A673 (cell line): ENCODE data around the gene KCNJ5. TPM values are rescaled to one million over a fixed set of nuclear protein-coding genes. Genes with fewer than 3 reads are reported as not detected.

Experiments used
- BruUV-seq: library from RNA; stranded (reverse); fragments of 400-500 nt; replicated peaks from 2 replicates; lab custom pipeline; 2021; lab: Mats Ljungman, UMichigan
- CTCF ChIA-PET: fragments of 300-600 bp; sonication (Branson Sonifier 250); formaldehyde crosslinking; loops from one replicate; lab custom pipeline; 2022; ENCODE audit warnings: antibody characterized with exemption; lab: Charles Lee
- POLR2A ChIA-PET: fragments of 300-600 bp; sonication (Branson Sonifier 250); formaldehyde crosslinking; loops from one replicate; lab custom pipeline; 2022; ENCODE audit warnings: antibody characterized with exemption; ENCODE audit not compliant: low non-redundant PET; lab: Charles Lee
- DNase-seq: peaks from one replicate; pipeline ENCODE4 v3.0.0-alpha.2; 2015; ENCODE audit warnings: low spot score
- H3K27ac ChIP-seq: fragments of 200-600 bp; sonication (generic); 2 replicates; pipeline ENCODE4 v1.5.1; 2016; ENCODE audit warnings: mixed run types, low read depth, mild to moderate bottlenecking, mixed read lengths, antibody characterized with exemption, low read length; ENCODE audit not compliant: poor library complexity, severe bottlenecking
- H3K27me3 ChIP-seq: fragments of 200-600 bp; sonication (generic); replicated peaks from 2 replicates; pipeline ENCODE4 v1.6.1; 2017; ENCODE audit warnings: mixed run types, low read depth, mild to moderate bottlenecking, mixed read lengths, antibody characterized with exemption, low read length; ENCODE audit not compliant: insufficient read depth, poor library complexity
- H3K36me3 ChIP-seq: fragments of 200-600 bp; sonication (generic); 2 replicates; pipeline ENCODE4 v1.6.1; 2016; ENCODE audit warnings: mixed run types, mild to moderate bottlenecking, mixed read lengths, antibody characterized with exemption, low read length; ENCODE audit not compliant: insufficient read depth, poor library complexity, severe bottlenecking
- H3K4me1 ChIP-seq: fragments of 200-600 bp; sonication (generic); 2 replicates; pipeline ENCODE4 v1.6.1; 2017; ENCODE audit warnings: mixed run types, mild to moderate bottlenecking, mixed read lengths, antibody characterized with exemption, low read length; ENCODE audit not compliant: insufficient read depth, poor library complexity, severe bottlenecking
- H3K4me3 ChIP-seq: fragments of 200-600 bp; sonication (generic); 2 replicates; pipeline ENCODE4 v1.5.1; 2016; ENCODE audit warnings: low read depth, mixed run types, mild to moderate bottlenecking, mixed read lengths, low read length; ENCODE audit not compliant: poor library complexity, severe bottlenecking
- H3K9me3 ChIP-seq: fragments of 200-600 bp; sonication (generic); 2 replicates; pipeline ENCODE4 v1.6.1; 2016; ENCODE audit warnings: mixed run types, low read depth, mild to moderate bottlenecking, mixed read lengths, antibody characterized with exemption, low read length; ENCODE audit not compliant: poor library complexity, severe bottlenecking
- EZH2 ChIP-seq: fragments of 200-600 bp; sonication (generic); IDR thresholded peaks from 2 replicates; pipeline ENCODE4 v1.6.1; 2017; ENCODE audit warnings: borderline replicate concordance, low read depth, mild to moderate bottlenecking, mixed read lengths, antibody characterized with exemption, low read length; ENCODE audit not compliant: poor library complexity, severe bottlenecking
- intact Hi-C: fragments of 100-400 bp; cut with micrococcal nuclease; formaldehyde crosslinking; loops from one replicate; pipeline ENCODE4 v1.10.0; 2022; ENCODE audit not compliant: unreplicated experiment
- total RNA-seq: library from RNA; stranded (reverse); gene quantifications from 2 replicates; pipeline ENCODE4 v1.2.3, GENCODE V29; 2021
- TF ChIP-seq, protein P1 (sequence below): fragments of 300-800, 200-600 bp; sonication (generic); conservative IDR thresholded peaks from 2 replicates; pipeline ENCODE4 v1.5.1; 2017; ENCODE audit warnings: low read depth, mild to moderate bottlenecking, antibody characterized with exemption, low read length, moderate library complexity, mixed read lengths

KCNJ5 gene
- total RNA-seq, 1 experiment from 2014 or later: not detected

- ChIA-PET CTCF (no interaction called here), POLR2A (no interaction called here)
- intact Hi-C loops: no loop called here
- no peaks in the 10 kb centered on the region for H3K9me3 ChIP-seq
- no peaks in the 10 kb centered on the region for H3K27me3 ChIP-seq
- no TSS peak for BruUV-seq
- no peak overlapping the region for H3K4me3 ChIP-seq
- H3K36me3 ChIP-seq: no peaks in the 10 kb centered on the region
- peak; percentile 30 for DNase-seq
- no peak for TF ChIP-seq EZH2
- TF ChIP-seq, protein P1, sequence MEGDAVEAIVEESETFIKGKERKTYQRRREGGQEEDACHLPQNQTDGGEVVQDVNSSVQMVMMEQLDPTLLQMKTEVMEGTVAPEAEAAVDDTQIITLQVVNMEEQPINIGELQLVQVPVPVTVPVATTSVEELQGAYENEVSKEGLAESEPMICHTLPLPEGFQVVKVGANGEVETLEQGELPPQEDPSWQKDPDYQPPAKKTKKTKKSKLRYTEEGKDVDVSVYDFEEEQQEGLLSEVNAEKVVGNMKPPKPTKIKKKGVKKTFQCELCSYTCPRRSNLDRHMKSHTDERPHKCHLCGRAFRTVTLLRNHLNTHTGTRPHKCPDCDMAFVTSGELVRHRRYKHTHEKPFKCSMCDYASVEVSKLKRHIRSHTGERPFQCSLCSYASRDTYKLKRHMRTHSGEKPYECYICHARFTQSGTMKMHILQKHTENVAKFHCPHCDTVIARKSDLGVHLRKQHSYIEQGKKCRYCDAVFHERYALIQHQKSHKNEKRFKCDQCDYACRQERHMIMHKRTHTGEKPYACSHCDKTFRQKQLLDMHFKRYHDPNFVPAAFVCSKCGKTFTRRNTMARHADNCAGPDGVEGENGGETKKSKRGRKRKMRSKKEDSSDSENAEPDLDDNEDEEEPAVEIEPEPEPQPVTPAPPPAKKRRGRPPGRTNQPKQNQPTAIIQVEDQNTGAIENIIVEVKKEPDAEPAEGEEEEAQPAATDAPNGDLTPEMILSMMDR: no peak
- no peaks in the 10 kb centered on the region for H3K4me1 ChIP-seq
- no peak overlapping the region for H3K27ac ChIP-seq
Measured at GRCh38 chr11:128943428-128943976, 52.3 kb downstream of the KCNJ5 start.

- Histone ChIP-seq H3K27ac (no peak overlapping the region), H3K4me1 (no peaks in the 10 kb centered on the region), H3K9me3 (no peaks in the 10 kb centered on the region), H3K36me3 (no peaks in the 10 kb centered on the region), H3K4me3 (no peak overlapping the region), H3K27me3 (no peaks in the 10 kb centered on the region)
- CTCF ChIA-PET: no interaction called here
- BruUV-seq: no TSS peak
- no peak for TF ChIP-seq EZH2
- TF ChIP-seq, protein P1: no peak
- no peak for DNase-seq
- intact Hi-C loops: no loop called here
- POLR2A ChIA-PET: no interaction called here
Measured at GRCh38 chr11:128946648-128947047, 55.5 kb downstream of the KCNJ5 start.

DNA sequence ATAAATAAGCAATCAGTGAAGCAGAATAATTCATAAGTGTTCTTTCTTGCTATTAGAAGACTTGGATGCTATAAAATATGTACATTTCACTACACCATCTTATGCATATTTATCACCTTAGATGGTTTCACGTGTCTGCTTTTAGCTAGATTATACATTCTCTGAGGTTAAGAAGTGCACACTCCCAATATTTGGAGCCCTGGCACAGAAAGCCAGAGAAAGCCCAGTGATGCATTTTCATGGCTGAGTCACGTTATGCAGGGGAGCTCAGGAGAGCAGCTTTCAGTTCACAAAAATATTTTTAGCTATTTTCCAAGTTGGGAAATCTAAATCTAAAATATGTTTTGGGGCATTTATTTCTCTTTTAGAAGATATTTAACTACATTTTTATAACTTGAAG lies 56.6 kb downstream of the KCNJ5 start:
- intact Hi-C loops: no loop called here
- no peaks in the 10 kb centered on the region for H3K36me3 ChIP-seq
- no peak overlapping the region for H3K4me3 ChIP-seq
- H3K9me3 ChIP-seq: no peaks in the 10 kb centered on the region
- no peak for TF ChIP-seq EZH2
- TF ChIP-seq, protein P1: no peak
- H3K27ac ChIP-seq: no peak overlapping the region
- H3K27me3 ChIP-seq: no peaks in the 10 kb centered on the region
- no peak for DNase-seq
- no peaks in the 10 kb centered on the region for H3K4me1 ChIP-seq
- BruUV-seq: no TSS peak
- ChIA-PET CTCF (interaction anchor here (2.5 kb wide), 1 partner anchor 63 kb away, joined by 10 read pairs; no protein-coding TSS in a partner anchor), POLR2A (no interaction called here)
